Thyroid gland (tissue), 4 donors: Measurements from ENCODE around the gene SLC6A7.

Source experiments
- CTCF ChIP-seq, 6 experiments: fragments of 200-600 bp in 3 of 6; fragments of 450-650 bp in 3 of 6; sonication (generic) in 3 of 6; IDR thresholded peaks; one replicate each; pipeline ENCODE4 v1.5.1; 2016 to 2019; ENCODE audit warnings: antibody characterized with exemption in 6 of 6, mild to moderate bottlenecking in 2 of 6, inconsistent platforms in 1 of 6, moderate library complexity in 1 of 6
- POLR2A ChIP-seq, 2 donors: fragments of 450-650 bp; IDR thresholded peaks; one replicate each; pipeline ENCODE4 v1.6.1; 2017; ENCODE audit warnings: antibody characterized with exemption in 2 of 2, mild to moderate bottlenecking in 2 of 2, moderate library complexity in 1 of 2

GRCh38 chr5:150159741-150160179, 30.1 kb upstream of the SLC6A7 start:
- TF ChIP-seq CTCF (IDR thresholded peaks at IDR 0.05) (no peak), POLR2A (IDR thresholded peaks at IDR 0.05) (no peak)
